GM21526 (cell line): ENCODE data around the gene NEUROD6.

Source experiments
- ATAC-seq: cut with Tn5 transposase; IDR thresholded peaks from one replicate; pipeline ENCODE4 v1.9.1; 2021; ENCODE audit warnings: moderate library complexity; ENCODE audit not compliant: unreplicated experiment, low FRiP score

The NEUROD6 gene

DNA sequence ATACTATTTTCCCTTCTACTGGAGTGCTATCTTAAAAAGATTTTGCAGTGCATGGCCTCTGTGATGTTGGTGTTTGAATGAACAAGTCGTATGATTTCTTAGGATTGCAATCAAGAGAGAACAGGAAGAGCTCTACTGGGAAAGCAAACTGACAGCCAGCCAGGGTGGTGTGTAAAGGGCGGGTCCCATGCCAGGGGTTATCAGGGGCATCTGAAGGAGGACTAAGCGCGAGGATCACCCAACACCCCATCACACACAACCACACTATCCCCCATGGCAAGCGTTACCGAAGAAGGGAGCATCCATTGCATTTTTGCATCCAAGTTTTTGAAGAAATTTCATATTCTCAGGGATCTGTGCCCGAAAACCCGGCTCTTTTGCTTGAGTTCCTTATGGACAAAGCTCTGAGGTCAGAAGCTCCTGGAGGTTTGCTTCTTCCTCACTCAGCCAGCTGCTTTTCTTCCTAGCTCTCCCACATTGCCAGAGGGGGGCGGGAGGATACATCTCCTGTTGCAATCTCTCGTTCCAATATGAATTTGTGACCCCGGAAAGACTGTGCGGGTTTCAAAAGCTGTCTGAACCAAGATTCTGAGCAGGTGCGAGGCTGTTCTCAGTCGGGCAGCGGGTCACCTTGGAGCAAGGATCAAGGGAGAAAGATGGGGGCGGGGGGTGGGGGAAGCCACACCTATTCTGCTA lies 5.2 kb downstream of the NEUROD6 start:
- no peak for ATAC-seq

DNA sequence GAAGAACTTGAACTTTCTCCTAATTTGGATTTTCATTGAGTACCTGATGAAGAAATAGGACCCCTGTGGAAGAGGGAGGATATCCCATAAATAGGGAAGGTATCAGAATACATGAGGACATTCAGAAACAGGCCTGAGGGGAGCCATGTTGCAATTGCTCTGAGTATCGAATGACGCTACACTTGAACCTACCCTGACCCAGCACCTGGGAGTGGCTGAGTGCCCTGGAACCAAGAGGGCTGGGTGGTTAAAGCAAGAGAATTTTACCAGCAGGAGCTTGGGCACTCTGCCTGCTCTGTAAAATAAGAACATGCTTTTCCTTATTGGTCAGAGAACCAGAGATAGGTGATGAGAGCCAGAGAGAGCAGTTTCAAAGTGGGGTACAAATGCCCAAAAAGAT lies 7.2 kb downstream of the NEUROD6 start:
- ATAC-seq = no peak

DNA sequence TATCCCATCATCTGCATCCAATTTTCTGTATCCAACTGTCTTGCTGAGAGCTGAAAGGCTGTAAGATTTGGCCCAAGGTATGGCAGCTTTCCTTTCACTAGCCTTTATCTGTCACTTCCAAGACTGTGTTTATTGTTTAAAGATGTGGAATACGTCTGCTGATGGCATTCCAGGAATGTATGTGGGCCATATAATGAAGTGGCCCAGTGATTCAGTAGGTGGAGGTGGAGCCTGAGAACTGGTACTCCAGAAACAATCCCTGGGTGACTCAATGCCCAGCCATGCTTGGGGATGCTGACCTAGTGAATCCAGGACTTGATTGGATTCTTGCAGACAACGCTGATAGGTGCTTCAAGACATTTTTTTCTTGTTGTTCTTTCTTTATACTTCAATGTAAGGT lies 13.5 kb downstream of the NEUROD6 start:
- no peak for ATAC-seq

DNA sequence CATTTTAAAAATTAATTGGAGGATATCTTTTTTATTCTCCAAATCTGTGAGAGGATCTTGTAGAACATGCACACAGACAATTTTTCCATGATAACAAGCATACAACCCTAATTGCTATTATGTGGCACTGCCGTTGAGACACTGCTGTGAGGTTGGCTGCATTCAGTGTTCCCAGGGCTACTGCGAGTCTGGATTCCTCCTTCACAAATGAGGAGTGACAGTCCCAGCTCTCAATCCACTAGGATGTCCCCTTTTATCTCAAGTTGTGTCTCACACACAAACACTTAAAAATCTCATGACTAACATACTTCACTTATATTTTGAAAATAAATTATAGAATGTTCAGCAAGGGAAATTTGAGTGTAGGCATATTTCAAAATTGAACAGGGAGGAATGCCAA lies 14.1 kb downstream of the NEUROD6 start:
- ATAC-seq = no peak

DNA sequence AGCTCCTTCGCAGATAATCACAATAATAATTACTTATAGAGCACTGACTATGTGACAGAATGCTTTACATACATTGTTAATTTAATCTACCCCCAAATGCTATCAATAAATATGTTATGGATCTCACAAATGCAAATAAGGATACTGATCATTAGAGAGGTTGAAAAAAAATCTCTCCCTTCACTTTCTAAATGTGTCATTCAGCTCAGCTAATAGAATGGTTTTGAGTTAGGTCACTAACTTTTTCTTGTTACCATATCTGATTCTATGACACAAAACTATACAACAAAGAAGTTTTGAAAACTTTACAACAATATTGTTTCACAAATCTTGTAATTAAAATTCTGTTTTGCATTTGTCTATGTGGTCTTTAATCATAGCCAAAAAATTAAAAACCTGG lies 17.4 kb downstream of the NEUROD6 start:
- no peak for ATAC-seq

DNA sequence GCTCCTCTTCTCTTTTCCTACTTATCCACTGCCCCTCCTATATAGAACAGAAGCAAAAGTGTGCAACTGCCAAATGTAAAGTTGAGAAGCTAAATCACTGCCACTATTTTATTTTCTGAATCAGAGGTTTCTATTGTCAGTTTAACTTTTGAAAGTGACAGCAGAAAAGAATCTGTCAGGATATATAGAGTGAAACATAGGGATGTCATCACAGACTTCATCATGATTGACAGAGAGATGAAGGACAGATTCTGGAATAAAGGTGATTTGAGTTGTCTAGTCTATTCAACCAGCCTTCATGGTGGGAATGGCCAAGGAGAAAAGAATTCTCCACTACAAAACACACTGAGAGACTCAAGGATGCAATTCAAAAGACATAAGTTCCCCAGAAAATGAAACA lies 19.9 kb downstream of the NEUROD6 start:
- ATAC-seq = no peak

DNA sequence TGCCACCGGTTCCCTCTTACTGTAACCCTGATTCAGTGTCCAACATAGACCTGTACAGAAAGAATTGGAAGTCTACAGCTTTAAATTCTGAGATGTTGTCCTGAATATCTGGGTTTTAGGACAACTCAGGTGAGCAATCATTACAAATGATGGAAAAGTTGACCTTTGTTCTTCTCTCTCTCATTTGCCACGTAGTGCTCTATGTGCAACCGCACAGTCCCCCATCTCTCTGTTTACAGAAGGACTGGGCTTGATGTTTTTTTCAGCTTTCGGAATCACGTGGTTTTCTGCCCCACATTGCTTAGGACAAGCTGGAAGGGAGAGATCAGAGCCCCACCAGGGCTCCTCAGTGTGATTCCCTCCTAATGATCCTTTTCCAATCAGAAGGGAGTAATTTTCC lies 22.2 kb downstream of the NEUROD6 start:
- no peak for ATAC-seq

DNA sequence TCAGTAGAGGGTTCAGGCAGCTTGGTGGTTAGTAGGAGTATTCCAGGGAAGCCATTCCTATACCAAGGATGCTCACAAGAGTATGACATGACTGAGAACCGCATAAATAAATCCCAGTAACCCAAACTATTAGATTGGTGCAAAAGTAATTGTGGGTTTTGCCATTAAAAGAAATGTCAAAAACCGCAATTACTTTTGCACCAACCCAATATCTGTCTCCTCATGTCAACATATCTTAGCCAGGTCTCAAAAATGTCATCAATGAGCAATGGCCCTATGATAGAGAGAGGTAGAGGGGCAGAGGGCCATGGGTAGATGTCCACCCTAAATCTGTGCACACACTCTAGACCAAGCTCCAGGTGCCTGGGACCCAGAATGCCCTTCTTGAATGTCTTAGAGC lies 23.6 kb downstream of the NEUROD6 start:
- no peak for ATAC-seq

DNA sequence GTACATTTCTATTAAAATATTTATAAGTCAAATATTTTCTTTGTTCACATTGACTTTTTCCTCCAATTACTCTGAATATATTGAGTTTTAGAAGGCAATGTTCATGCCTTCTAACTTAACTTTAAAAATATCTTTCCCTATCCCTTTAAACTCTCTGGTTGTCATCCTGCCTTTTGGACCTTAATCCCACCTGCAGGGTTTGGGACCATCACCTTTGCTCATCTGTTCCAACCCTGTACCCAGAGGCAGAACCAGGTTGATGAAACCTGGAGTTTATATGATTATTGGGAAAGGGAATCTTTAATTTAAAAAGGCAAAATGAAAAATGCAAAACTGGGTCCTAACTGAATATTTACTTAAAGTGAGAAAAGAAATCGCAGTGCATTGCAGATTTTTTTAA lies 24.8 kb downstream of the NEUROD6 start:
- no peak for ATAC-seq

DNA sequence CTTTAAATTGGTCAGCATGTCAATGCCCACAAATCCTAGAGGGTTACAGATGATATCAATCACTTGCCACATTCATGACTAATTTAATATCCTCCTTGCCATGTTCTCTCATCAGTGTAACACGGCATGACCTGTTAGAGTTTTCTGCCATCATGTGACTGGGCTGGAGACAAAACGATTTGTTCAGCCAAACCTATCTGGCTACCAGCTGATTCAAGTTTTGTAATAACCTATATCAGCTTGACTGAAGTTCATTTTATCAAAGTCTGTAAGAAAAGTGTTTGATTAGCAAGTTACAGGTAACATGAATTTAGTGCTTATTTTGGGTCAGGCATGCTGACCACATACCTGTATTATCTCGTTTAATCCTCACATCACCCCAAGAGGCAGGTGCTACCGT lies 25.7 kb downstream of the NEUROD6 start:
- no peak for ATAC-seq

DNA sequence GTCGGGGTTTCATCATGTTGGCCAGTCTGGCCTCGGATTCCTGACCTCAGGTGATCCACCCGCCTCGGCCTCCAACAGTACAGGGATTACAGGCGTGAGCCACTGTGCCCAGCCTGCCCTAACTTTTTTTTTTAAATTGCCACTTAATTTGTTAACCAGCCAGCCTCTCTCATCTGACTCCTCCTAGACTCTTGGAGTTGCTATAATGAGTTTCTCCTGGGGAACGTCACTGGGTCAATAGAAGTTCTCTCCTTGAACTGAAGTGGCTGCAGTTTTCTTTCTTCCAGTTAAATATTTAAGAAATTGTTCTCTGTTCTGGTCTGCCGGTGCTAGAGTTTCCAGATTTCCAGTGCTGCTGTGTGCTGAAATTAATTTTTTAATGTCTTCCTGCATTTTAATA lies 27.6 kb downstream of the NEUROD6 start:
- no peak for ATAC-seq

DNA sequence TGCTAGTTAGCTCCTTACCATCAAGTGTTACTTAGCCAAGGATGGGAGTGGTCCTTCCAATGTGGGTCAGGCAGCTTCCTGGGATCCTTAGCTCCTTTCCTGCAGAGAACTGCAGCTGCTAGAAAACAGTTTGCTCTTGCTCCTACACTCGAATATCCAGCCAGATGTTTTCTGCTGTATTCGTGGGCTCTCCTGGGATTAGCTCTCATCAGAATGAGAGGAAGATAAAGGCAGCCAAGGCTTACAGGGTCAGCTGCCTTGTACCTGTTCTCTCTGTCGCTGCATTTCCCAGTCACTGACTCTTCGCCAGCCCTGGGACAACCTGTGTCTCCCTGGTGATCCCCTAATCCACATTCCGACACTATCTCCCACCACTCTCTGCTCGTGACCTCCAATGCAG lies 29.0 kb downstream of the NEUROD6 start:
- ATAC-seq = no peak

DNA sequence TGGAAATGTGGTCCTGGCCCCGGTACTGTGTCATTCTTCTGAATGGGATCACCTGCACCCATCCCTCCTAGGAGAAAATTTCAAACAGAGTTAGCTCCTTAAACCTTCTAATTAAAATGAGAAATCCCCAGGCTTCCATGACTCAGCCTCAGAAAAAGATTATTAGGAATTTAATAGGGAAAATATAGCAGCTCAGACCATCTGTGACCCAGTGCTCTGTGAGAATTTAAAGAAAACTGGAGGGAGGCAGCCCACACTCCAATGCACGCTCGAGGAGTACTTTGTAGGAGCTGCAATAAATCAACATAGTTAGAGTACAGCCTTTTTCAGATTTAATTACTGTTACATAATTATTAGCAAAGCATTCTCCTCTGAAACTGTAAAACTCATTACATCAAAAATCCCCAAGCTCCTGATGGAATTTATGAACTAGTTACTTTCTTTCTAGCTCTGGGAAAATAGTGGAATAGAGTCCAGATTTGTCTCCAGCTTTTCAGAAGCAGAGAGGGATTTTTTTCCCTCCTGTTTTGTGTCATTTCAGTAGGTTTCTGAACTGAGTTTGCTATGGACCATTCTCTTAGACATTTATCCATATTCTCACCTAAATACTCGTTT lies 30.1 kb downstream of the NEUROD6 start:
- no peak for ATAC-seq

DNA sequence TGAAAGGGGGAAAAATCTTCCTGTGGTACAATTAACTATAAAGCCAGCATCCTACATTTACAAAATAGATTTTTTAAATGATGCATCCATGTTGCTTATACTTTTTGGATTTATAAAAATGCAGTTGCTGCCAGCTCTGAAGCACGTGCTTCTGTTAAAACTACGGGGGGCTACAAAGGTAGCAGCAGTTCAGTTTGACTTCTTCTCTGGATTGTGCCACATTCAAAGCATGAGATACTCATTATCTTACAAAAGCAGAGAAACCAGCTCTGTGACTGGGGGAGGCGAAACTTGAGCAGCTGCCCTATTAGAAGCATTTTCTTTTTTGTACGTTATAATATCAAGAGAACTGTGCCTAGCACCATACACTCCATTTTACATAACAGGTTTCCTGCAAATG lies 31.1 kb downstream of the NEUROD6 start:
- no peak for ATAC-seq

DNA sequence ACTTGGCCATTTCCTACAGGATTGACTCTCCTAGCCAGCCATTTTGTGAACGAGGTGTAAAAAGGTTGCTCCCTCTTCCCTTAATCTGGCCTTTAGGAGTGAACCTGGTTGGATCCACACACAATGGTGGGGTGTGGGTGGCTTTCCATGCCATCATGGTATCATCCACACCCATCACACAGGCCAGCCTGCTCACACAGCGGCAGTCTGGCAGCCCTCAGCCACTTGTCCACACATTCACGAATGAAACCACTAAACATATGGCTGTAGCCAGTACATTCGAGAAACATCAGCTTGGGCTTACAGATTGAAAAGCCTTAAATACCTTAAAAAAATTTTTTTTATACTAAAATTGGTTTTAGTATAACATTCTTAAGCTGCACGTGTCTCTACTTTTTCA lies 31.9 kb downstream of the NEUROD6 start:
- no peak for ATAC-seq

DNA sequence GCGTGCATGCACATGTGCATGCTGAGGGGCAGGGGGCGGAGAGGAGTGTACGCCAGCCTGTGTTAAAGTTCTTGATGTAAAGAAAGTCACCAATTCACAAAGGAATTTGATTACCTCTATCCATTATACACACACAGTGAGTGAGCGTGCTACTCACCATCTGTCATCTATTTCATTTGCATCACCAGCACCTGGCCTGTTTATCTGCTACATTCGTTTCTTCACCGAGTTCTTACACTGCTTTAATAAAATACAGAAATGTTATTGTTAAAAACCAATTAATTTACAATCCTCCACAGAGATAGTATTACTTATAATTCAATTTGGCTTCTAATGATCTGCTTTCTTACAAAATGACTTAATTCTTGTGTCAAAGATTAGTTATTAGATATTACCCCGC lies 32.6 kb downstream of the NEUROD6 start:
- no peak for ATAC-seq

DNA sequence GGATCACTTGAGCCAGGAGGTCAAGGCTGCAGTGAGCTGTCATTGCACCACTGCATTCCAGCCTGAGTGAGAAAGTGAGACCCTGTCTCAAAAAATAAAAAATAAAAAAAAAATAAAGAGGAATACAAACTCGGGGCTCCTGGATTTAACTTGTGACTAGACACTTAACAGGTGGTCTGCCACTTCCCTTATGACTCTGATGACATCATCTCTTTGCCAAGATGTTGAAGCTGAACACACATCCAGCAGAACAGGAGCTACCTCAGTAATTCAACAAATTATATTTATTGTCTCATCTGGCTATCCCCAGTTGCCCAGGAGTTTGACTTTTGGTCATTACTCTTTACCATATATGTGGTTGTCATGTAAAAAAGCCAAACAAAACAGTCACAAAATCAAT lies 35.3 kb downstream of the NEUROD6 start:
- no peak for ATAC-seq

DNA sequence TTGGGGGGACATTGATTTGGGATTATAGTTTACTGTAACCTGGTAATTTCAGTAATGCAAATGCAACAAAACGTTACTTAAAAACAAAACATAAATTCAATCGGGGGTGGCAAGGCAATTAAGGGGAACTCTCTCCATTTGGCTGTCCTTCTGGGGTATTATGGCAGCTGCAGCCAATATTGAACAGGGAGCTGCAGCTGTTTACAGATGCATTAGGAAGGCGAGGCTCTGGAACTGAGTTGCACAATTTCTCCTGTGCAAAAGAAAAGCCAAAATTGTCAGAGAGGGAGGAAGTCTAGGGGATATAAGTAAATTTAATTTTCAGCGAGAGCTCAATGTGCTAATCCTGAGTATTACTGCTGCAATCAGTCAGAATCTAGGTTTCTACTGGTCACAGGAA lies 36.1 kb downstream of the NEUROD6 start:
- no peak for ATAC-seq

DNA sequence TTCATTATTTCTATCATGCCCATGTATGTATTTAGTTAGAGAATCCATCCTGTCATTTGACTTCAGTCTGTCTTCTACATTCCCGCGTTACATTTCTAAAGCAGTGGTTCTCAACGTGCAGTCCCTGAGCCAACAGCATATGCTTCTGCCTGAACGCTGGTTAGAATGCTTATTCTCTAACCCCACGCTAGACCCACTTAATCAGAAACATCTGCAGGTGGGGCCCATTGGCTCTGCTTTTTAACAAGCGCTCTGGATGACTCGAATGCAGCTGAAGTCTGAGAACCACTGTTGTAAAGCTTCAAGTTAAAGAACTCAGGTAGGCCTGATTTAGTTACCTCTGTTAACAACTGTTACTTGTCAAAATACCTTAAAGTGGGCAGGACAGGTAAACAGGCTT lies 38.2 kb downstream of the NEUROD6 start:
- ATAC-seq = no peak

DNA sequence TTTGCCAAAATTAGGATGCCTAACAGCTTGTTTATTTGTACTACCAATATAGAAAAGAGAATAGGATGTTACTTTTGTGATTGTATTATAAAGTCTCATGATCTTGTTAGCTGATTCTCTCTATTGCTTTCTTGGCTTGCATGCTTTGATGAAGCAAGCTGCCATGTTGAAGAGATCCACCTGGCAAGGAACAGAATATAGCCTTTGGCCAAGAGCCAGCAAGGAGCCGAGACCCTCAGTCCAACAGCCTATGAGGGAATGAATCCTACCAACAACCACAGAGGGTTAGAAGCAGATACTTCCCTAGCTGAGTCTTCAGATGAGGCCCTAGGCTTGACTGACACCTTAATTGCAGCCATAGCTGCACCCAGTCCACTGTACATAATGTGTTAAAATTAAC lies 41.2 kb downstream of the NEUROD6 start:
- no peak for ATAC-seq

DNA sequence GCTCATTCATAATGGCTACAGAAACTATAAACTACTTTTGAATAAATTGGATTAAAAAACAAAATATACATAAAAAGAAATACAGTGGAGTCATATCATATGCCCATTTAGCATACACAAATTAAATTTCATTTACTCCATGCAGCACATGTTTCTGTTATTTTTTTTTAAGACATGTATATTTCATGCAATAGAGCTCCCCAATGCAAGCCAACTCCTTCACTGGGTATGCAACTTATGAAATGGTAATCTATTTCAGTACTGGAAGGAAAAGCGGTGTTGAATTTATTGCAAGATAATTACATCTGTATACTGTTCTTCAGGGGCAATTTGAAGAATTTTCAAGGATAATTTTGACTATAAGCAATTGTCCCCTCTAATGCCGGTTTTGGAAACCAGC lies 49.9 kb downstream of the NEUROD6 start:
- ATAC-seq = no peak
